Fibroblast of peridontal ligament (primary cell): ENCODE data around the gene PLIN1.

Experiments
- DNase-seq: peaks from one replicate; pipeline ENCODE4 v3.0.0-alpha.2; 2010; ENCODE audit errors: extremely low read depth

Gene PLIN1

GRCh38 chr15:89627256-89627970 is 51.8 kb downstream of the PLIN1 start:
- DNase-seq = no peak

- DNase-seq = no peak
Measured at GRCh38 chr15:89625716-89626115, 53.5 kb downstream of the PLIN1 start.

GRCh38 chr15:89623165-89623564 is 56.0 kb downstream of the PLIN1 start:
- DNase-seq = peak; percentile 3

- DNase-seq = no peak
Measured at GRCh38 chr15:89621547-89621946, 57.6 kb downstream of the PLIN1 start.

DNA sequence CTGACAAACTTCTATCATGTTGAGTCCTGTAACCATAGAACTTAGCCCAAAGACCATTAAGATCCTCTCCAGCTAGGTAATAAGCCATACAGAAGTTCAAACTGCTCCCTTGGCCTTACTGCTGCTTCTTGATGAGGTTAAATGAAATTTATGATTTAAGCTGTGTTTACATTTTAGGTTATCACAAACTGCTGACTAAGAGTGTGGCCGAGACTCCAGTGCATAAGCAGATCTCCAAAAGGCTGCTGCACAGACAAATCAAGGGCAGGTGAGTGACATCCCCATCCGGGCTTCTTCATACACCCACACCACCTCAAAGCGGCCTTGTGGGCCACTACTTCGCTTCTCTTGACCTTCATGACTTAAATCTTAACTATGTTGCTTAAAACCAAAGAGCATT is 62.9 kb downstream of the PLIN1 start:
- DNase-seq = no peak

- no peak for DNase-seq
Measured at GRCh38 chr15:89615135-89615534, 64.0 kb downstream of the PLIN1 start.
